SU-DHL-6 (cell line): Measurements from ENCODE around the gene CHEK2.

Experiments used
- H2AFZ ChIP-seq: fragments of 200-600 bp; sonication (generic); 2 replicates; pipeline ENCODE4 v1.6.1; 2014; ENCODE audit warnings: low read depth, mild to moderate bottlenecking, moderate library complexity, mixed read lengths, antibody characterized with exemption, low read length; ENCODE audit not compliant: severe bottlenecking
- H3F3A ChIP-seq: fragments of 200-600 bp; shearing (Covaris generic); 2 replicates; pipeline ENCODE4 v1.6.0; 2016; ENCODE audit warnings: antibody characterized with exemption, mild to moderate bottlenecking; ENCODE audit not compliant: insufficient read depth
- H3K27ac ChIP-seq: fragments of 200-600 bp; sonication (generic); 2 replicates; pipeline ENCODE4 v1.5.1; 2016; ENCODE audit warnings: low read depth, mild to moderate bottlenecking, low read length, moderate library complexity, mixed read lengths
- H3K27me3 ChIP-seq: fragments of 200-600 bp; sonication (generic), shearing (Covaris generic); 2 replicates; pipeline ENCODE4 v1.6.0; 2014; ENCODE audit warnings: mild to moderate bottlenecking, low read length
- H3K36me3 ChIP-seq: fragments of 200-600 bp; sonication (generic); 2 replicates; pipeline ENCODE4 v1.6.1; 2014; ENCODE audit warnings: mild to moderate bottlenecking, low read length, mixed read lengths
- H3K4me2 ChIP-seq: fragments of 300-600, 200-600 bp; shearing (Covaris generic), sonication (generic); 2 replicates; pipeline ENCODE4 v1.6.0; 2014; ENCODE audit warnings: low read length, low read depth, mild to moderate bottlenecking; ENCODE audit not compliant: poor library complexity, severe bottlenecking
- H3K4me3 ChIP-seq: fragments of 200-600 bp; sonication (generic); 2 replicates; pipeline ENCODE4 v1.5.1; 2014; ENCODE audit warnings: antibody characterized with exemption, low read length, mild to moderate bottlenecking, mixed read lengths; ENCODE audit not compliant: insufficient read depth, poor library complexity, severe bottlenecking
- H3K79me2 ChIP-seq: fragments of 200-600 bp; sonication (generic); 2 replicates; pipeline ENCODE4 v1.6.1; 2014; ENCODE audit warnings: mild to moderate bottlenecking, low read length, moderate library complexity; ENCODE audit not compliant: insufficient read depth
- H3K9ac ChIP-seq: fragments of 200-600 bp; sonication (generic); 2 replicates; pipeline ENCODE4 v1.7.0; 2014; ENCODE audit warnings: mild to moderate bottlenecking, low read length
- H3K9me2 ChIP-seq: fragments of 200-600 bp; sonication (generic); replicated peaks from 2 replicates; pipeline ENCODE4 v1.6.1; 2014; ENCODE audit warnings: low read length; ENCODE audit not compliant: insufficient read depth
- H3K9me3 ChIP-seq: fragments of 200-600 bp; sonication (generic); 2 replicates; pipeline ENCODE4 v1.6.1; 2014; ENCODE audit warnings: low read length, mixed read lengths; ENCODE audit not compliant: insufficient read depth
- H4K20me1 ChIP-seq: fragments of 200-600 bp; sonication (generic); 2 replicates; pipeline ENCODE4 v1.6.1; 2014; ENCODE audit warnings: low read depth, mild to moderate bottlenecking, antibody characterized with exemption, low read length, moderate library complexity, mixed read lengths
- CTCF ChIP-seq: fragments of 200-600 bp; sonication (generic); IDR thresholded peaks from one replicate; pipeline ENCODE4 v1.5.1; 2017; ENCODE audit warnings: antibody characterized with exemption, mild to moderate bottlenecking, low read length, moderate library complexity; ENCODE audit not compliant: insufficient read depth, poor library complexity, severe bottlenecking
- EZH2phosphoT487 ChIP-seq: fragments of 200-600 bp; sonication (generic), shearing (Covaris generic); conservative IDR thresholded peaks from 2 replicates; pipeline ENCODE4 v1.6.1; 2018; ENCODE audit warnings: mild to moderate bottlenecking, antibody characterized with exemption, low read length, moderate library complexity, mixed read lengths

CHEK2 gene

GRCh38 chr22:28715611-28716010 is 26.0 kb downstream of the CHEK2 start:
- Histone ChIP-seq H3K9me2 (no peaks in the 10 kb centered on the region), H3K79me2 (no peaks in the 10 kb centered on the region), H3F3A (no peaks in the 10 kb centered on the region), H3K27me3 (no peaks in the 10 kb centered on the region), H3K27ac (no peak overlapping the region), H4K20me1 (no peaks in the 10 kb centered on the region), H3K4me3 (no peak overlapping the region), H2AFZ (no peak overlapping the region), H3K4me2 (no peak overlapping the region), H3K9ac (no peak overlapping the region), H3K9me3 (no peaks in the 10 kb centered on the region), H3K36me3 (peaks cover 29% of the 10 kb centered on the region)
- TF ChIP-seq EZH2phosphoT487: no peak
- no peak for TF ChIP-seq CTCF

- no peaks in the 10 kb centered on the region for H3K9me2 ChIP-seq
- H3F3A ChIP-seq: no peaks in the 10 kb centered on the region
- H3K36me3 ChIP-seq: peaks cover 28% of the 10 kb centered on the region
- no peak overlapping the region for H2AFZ ChIP-seq
- no peak overlapping the region for H3K4me3 ChIP-seq
- no peak overlapping the region for H3K27ac ChIP-seq
- no peaks in the 10 kb centered on the region for H4K20me1 ChIP-seq
- H3K79me2 ChIP-seq: no peaks in the 10 kb centered on the region
- TF ChIP-seq CTCF (no peak), EZH2phosphoT487 (no peak)
- no peaks in the 10 kb centered on the region for H3K9me3 ChIP-seq
- no peaks in the 10 kb centered on the region for H3K27me3 ChIP-seq
- no peak overlapping the region for H3K9ac ChIP-seq
- no peak overlapping the region for H3K4me2 ChIP-seq
Observed at GRCh38 chr22:28714043-28714628, 27.5 kb downstream of the CHEK2 start.

- Histone ChIP-seq H3K9ac (no peak overlapping the region), H3K27me3 (no peaks in the 10 kb centered on the region), H3K9me3 (no peaks in the 10 kb centered on the region), H3K36me3 (peaks cover 25% of the 10 kb centered on the region), H3K79me2 (no peaks in the 10 kb centered on the region), H3F3A (no peaks in the 10 kb centered on the region), H3K4me2 (no peak overlapping the region), H3K9me2 (no peaks in the 10 kb centered on the region), H3K4me3 (no peak overlapping the region), H3K27ac (no peak overlapping the region), H4K20me1 (no peaks in the 10 kb centered on the region), H2AFZ (no peak overlapping the region)
- TF ChIP-seq CTCF: no peak
- TF ChIP-seq EZH2phosphoT487: no peak
Observed at GRCh38 chr22:28711820-28712777, 29.5 kb downstream of the CHEK2 start.
